Stimulated activated naive CD4-positive, alpha-beta T cell (primary cell): ENCODE data around the gene CLCA4.
"Not testable (repeated sequence)": the region's sequence is repeated elsewhere in the genome, so short reads cannot be mapped to it uniquely, and the experiment has no call there.

Source experiments
- DNase-seq, 6 experiments: peaks; one replicate each; lab custom pipeline; 2025; lab: John Stamatoyannopoulos, UW

The CLCA4 gene

GRCh38 chr1:86527306-86527705 lies 19.6 kb upstream of the CLCA4 start:
- DNase-seq: no peak

- no peak for DNase-seq
Measured at GRCh38 chr1:86530211-86530845, 16.6 kb upstream of the CLCA4 start.

- no peak for DNase-seq
Measured at GRCh38 chr1:86537928-86538695, 8.8 kb upstream of the CLCA4 start.

GRCh38 chr1:86538775-86539174 lies 8.1 kb upstream of the CLCA4 start:
- no peak for DNase-seq

GRCh38 chr1:86541859-86542258 lies 5.0 kb upstream of the CLCA4 start:
- DNase-seq: no peak

- DNase-seq: no peak
Measured at GRCh38 chr1:86542631-86543030, 4.2 kb upstream of the CLCA4 start.

GRCh38 chr1:86548839-86549238 lies 2.0 kb downstream of the CLCA4 start:
- DNase-seq: no peak

- no peak for DNase-seq
Measured at GRCh38 chr1:86551305-86551704, 4.4 kb downstream of the CLCA4 start.

- no peak for DNase-seq
Measured at GRCh38 chr1:86552376-86552775, 5.5 kb downstream of the CLCA4 start.

GRCh38 chr1:86557739-86558138 lies 10.9 kb downstream of the CLCA4 start:
- no peak for DNase-seq

- DNase-seq: no peak
Measured at GRCh38 chr1:86563849-86564248, 17.0 kb downstream of the CLCA4 start.

GRCh38 chr1:86567341-86567740 lies 20.5 kb downstream of the CLCA4 start:
- no peak for DNase-seq

- no peak for DNase-seq
Measured at GRCh38 chr1:86567878-86568277, 21.0 kb downstream of the CLCA4 start.

GRCh38 chr1:86573763-86574484 lies 27.0 kb downstream of the CLCA4 start:
- DNase-seq: no peak

GRCh38 chr1:86581231-86581630 lies 34.4 kb downstream of the CLCA4 start:
- no peak for DNase-seq

- DNase-seq: no peak
Measured at GRCh38 chr1:86582161-86582560, 35.3 kb downstream of the CLCA4 start.

- no peak for DNase-seq
Measured at GRCh38 chr1:86583032-86583431, 36.2 kb downstream of the CLCA4 start.

GRCh38 chr1:86583593-86583992 lies 36.7 kb downstream of the CLCA4 start:
- no peak for DNase-seq

GRCh38 chr1:86594284-86594770 lies 47.4 kb downstream of the CLCA4 start:
- DNase-seq: no peak

GRCh38 chr1:86596224-86596623 lies 49.3 kb downstream of the CLCA4 start:
- no peak for DNase-seq

GRCh38 chr1:86596741-86597290 lies 49.9 kb downstream of the CLCA4 start:
- no peak for DNase-seq

GRCh38 chr1:86606080-86606479 lies 59.2 kb downstream of the CLCA4 start:
- DNase-seq: not testable (repeated sequence)

- DNase-seq: no peak
Measured at GRCh38 chr1:86616433-86616832, 69.6 kb downstream of the CLCA4 start.
